CD8-positive, alpha-beta memory T cell (primary cell): ENCODE results near the gene RAD51B. TPM values are rescaled to one million over a fixed set of nuclear protein-coding genes. Genes with fewer than 3 reads are reported as not detected.
A peak's percentile ranks its signal among the peaks of the same experiment; 100 is the strongest.

ENCODE experiments used
- CTCF ChIA-PET: fragments of 350-600 bp; sonication (Branson Sonifier 250); formaldehyde crosslinking; loops from one replicate; lab custom pipeline; 2021; ENCODE audit warnings: antibody characterized with exemption; lab: Charles Lee
- POLR2A ChIA-PET: fragments of 350-600 bp; sonication (Branson Sonifier 250); formaldehyde crosslinking; loops from one replicate; lab custom pipeline; 2021; ENCODE audit warnings: antibody characterized with exemption; lab: Charles Lee
- DNase-seq, 5 donors: peaks; one replicate each; pipeline versions ENCODE4 v3.0.0 to v3.0.0-alpha.2; 2020 to 2022; ENCODE audit warnings: mixed read lengths in 1 of 5
- H3K27ac ChIP-seq: one replicate; pipeline ENCODE4 v1.7.0; 2013; ENCODE audit warnings: low read depth, mild to moderate bottlenecking, low read length, moderate library complexity
- H3K27me3 ChIP-seq: 2 replicates; pipeline ENCODE4 v1.7.0; 2013; ENCODE audit warnings: low read length, mild to moderate bottlenecking; ENCODE audit not compliant: insufficient read depth, poor library complexity, severe bottlenecking
- H3K36me3 ChIP-seq: 2 replicates; pipeline ENCODE4 v1.7.0; 2013; ENCODE audit warnings: mild to moderate bottlenecking, low read length, moderate library complexity; ENCODE audit not compliant: insufficient read depth
- H3K4me1 ChIP-seq: 2 replicates; pipeline ENCODE4 v1.7.0; 2013; ENCODE audit warnings: mild to moderate bottlenecking, low read length, moderate library complexity; ENCODE audit not compliant: insufficient read depth
- H3K4me3 ChIP-seq: 2 replicates; pipeline ENCODE4 v1.7.0; 2013; ENCODE audit warnings: mild to moderate bottlenecking, low read length
- H3K9me3 ChIP-seq: 2 replicates; pipeline ENCODE4 v1.7.0; 2013; ENCODE audit warnings: mild to moderate bottlenecking, low read length
- H3K27ac Mint-ChIP-seq, 8 donors: one replicate each; pipeline ENCODE4 v1.8.0; 2020 to 2021; ENCODE audit warnings: mixed read lengths in 8 of 8, mild to moderate bottlenecking in 6 of 8, inconsistent platforms in 3 of 8, moderate library complexity in 3 of 8
- H3K27me3 Mint-ChIP-seq, 2 donors: one replicate each; pipeline ENCODE4 v1.8.0; 2020 to 2021; ENCODE audit warnings: mixed read lengths in 2 of 2, mild to moderate bottlenecking in 1 of 2, moderate library complexity in 1 of 2
- H3K36me3 Mint-ChIP-seq, 3 donors: one replicate each; pipeline ENCODE4 v1.8.0; 2020 to 2021; ENCODE audit warnings: mixed read lengths in 3 of 3, inconsistent platforms in 1 of 3, mild to moderate bottlenecking in 1 of 3
- H3K4me1 Mint-ChIP-seq, 3 donors: one replicate each; pipeline ENCODE4 v1.8.0; 2020 to 2021; ENCODE audit warnings: mixed read lengths in 3 of 3, inconsistent platforms in 1 of 3, mild to moderate bottlenecking in 1 of 3
- H3K4me3 Mint-ChIP-seq, 7 donors: one replicate each; pipeline ENCODE4 v1.8.0; 2020 to 2021; ENCODE audit warnings: mixed read lengths in 7 of 7, mild to moderate bottlenecking in 6 of 7, moderate library complexity in 4 of 7, inconsistent platforms in 2 of 7
- H3K9me3 Mint-ChIP-seq, 5 donors: one replicate each; pipeline ENCODE4 v1.8.0; 2020 to 2022; ENCODE audit warnings: mixed read lengths in 5 of 5, mild to moderate bottlenecking in 3 of 5, moderate library complexity in 2 of 5, inconsistent platforms in 1 of 5
- polyA plus RNA-seq: library from polyadenylated mRNA; unstranded; fragments of 300-500 nt; fragmentation: Illumina TruSeq; gene quantifications from one replicate; pipeline ENCODE4 v1.2.3, GENCODE V29; 2021
- total RNA-seq, 2 experiments: library from RNA; stranded (reverse); gene quantifications; one replicate each; pipeline ENCODE4 v1.2.3, GENCODE V29; 2021

The RAD51B gene
- total and polyA plus RNA-seq, 3 experiments from 2014 or later: 15.7 to 22.9 (median 17.4) TPM

- H3K4me1 ChIP-seq: peaks cover 20% of the 10 kb centered on the region
- no peaks in the 10 kb centered on the region for H3K9me3 ChIP-seq
- H3K36me3 Mint-ChIP-seq: no peaks in the 10 kb centered on the region
- ChIA-PET CTCF (no interaction called here), POLR2A (interaction anchor here (0.6 kb wide), 1 partner anchor 421 kb away, joined by 4 read pairs; no protein-coding TSS in a partner anchor)
- no peaks in the 10 kb centered on the region for H3K27me3 ChIP-seq
- H3K4me1 Mint-ChIP-seq: peaks cover 29 to 50% (median 48%) of the 10 kb centered on the region in 3 donors
- no peak overlapping the region for H3K27ac ChIP-seq
- peak overlapping the region in 1 of 8 donors; percentile 47 for H3K27ac Mint-ChIP-seq
- no peak overlapping the region for H3K4me3 Mint-ChIP-seq
- peaks cover 0 to 2% (median 0%) of the 10 kb centered on the region in 5 donors for H3K9me3 Mint-ChIP-seq
- H3K27me3 Mint-ChIP-seq: peaks cover 0 to 2% of the 10 kb centered on the region in 2 donors
- H3K36me3 ChIP-seq: no peaks in the 10 kb centered on the region
- no peak overlapping the region for H3K4me3 ChIP-seq
- DNase-seq: no peak
Observed at GRCh38 chr14:68370057-68370360, 550.4 kb downstream of the RAD51B start.

- Mint-ChIP-seq H3K4me3 (no peak overlapping the region), H3K27me3 (peaks cover 0 to 2% of the 10 kb centered on the region in 2 donors), H3K27ac (no peak overlapping the region), H3K4me1 (peaks cover 46 to 69% (median 67%) of the 10 kb centered on the region in 3 donors), H3K36me3 (peaks cover 0 to 2% (median 0%) of the 10 kb centered on the region in 3 donors), H3K9me3 (peaks cover 0 to under 1% (median 0%) of the 10 kb centered on the region in 5 donors)
- CTCF ChIA-PET: no interaction called here
- Histone ChIP-seq H3K27ac (no peak overlapping the region), H3K4me3 (no peak overlapping the region), H3K9me3 (no peaks in the 10 kb centered on the region), H3K27me3 (no peaks in the 10 kb centered on the region), H3K36me3 (no peaks in the 10 kb centered on the region), H3K4me1 (peaks cover 42% of the 10 kb centered on the region)
- no peak for DNase-seq
- POLR2A ChIA-PET: no interaction called here
Observed at GRCh38 chr14:68372368-68372767, 552.8 kb downstream of the RAD51B start.

GRCh38 chr14:68373124-68373646 is 553.6 kb downstream of the RAD51B start:
- no peak overlapping the region for H3K4me3 ChIP-seq
- peak overlapping the region in 1 of 8 donors; percentile 48 for H3K27ac Mint-ChIP-seq
- no peaks in the 10 kb centered on the region for H3K9me3 Mint-ChIP-seq
- H3K4me3 Mint-ChIP-seq: no peak overlapping the region
- H3K27ac ChIP-seq: no peak overlapping the region
- POLR2A ChIA-PET: no interaction called here
- peaks cover 50% of the 10 kb centered on the region for H3K4me1 ChIP-seq
- H3K27me3 ChIP-seq: no peaks in the 10 kb centered on the region
- CTCF ChIA-PET: no interaction called here
- peaks cover 46 to 72% (median 67%) of the 10 kb centered on the region in 3 donors for H3K4me1 Mint-ChIP-seq
- H3K36me3 Mint-ChIP-seq: peaks cover 0 to 2% (median 0%) of the 10 kb centered on the region in 3 donors
- H3K27me3 Mint-ChIP-seq: peaks cover 0 to 2% of the 10 kb centered on the region in 2 donors
- DNase-seq: no peak
- H3K36me3 ChIP-seq: no peaks in the 10 kb centered on the region
- no peaks in the 10 kb centered on the region for H3K9me3 ChIP-seq

- no peak overlapping the region for H3K4me3 ChIP-seq
- H3K4me1 ChIP-seq: peaks cover 48% of the 10 kb centered on the region
Observed at GRCh38 chr14:68373847-68374444, 554.4 kb downstream of the RAD51B start.

GRCh38 chr14:68374682-68375081 is 555.1 kb downstream of the RAD51B start:
- Histone ChIP-seq H3K4me1 (peaks cover 42% of the 10 kb centered on the region), H3K27ac (no peak overlapping the region), H3K27me3 (no peaks in the 10 kb centered on the region), H3K36me3 (no peaks in the 10 kb centered on the region), H3K9me3 (no peaks in the 10 kb centered on the region), H3K4me3 (no peak overlapping the region)
- DNase-seq: no peak
- Mint-ChIP-seq H3K27me3 (peaks cover 0 to 3% of the 10 kb centered on the region in 2 donors), H3K27ac (no peak overlapping the region), H3K4me1 (peaks cover 41 to 70% (median 63%) of the 10 kb centered on the region in 3 donors), H3K4me3 (no peak overlapping the region), H3K36me3 (peaks cover 0 to 2% (median 0%) of the 10 kb centered on the region in 3 donors), H3K9me3 (no peaks in the 10 kb centered on the region)
- ChIA-PET CTCF (interaction anchor here (1.4 kb wide), 1 partner anchor 31 kb away, joined by 3 read pairs; no protein-coding TSS in a partner anchor), POLR2A (interaction anchor here (0.5 to 0.7 kb wide), 2 partner anchors 289 to 383 kb away, joined by 3 read pairs; no protein-coding TSS in a partner anchor)

More at GRCh38 chr14:68373847-68374444, 554.4 kb downstream of the RAD51B start:
- Histone ChIP-seq H3K9me3 (no peaks in the 10 kb centered on the region), H3K27me3 (no peaks in the 10 kb centered on the region), H3K36me3 (no peaks in the 10 kb centered on the region), H3K27ac (no peak overlapping the region)
- Mint-ChIP-seq H3K4me1 (peaks cover 44 to 72% (median 65%) of the 10 kb centered on the region in 3 donors), H3K27ac (no peak overlapping the region), H3K27me3 (peaks cover 0 to 3% of the 10 kb centered on the region in 2 donors), H3K36me3 (peaks cover 0 to 2% (median 0%) of the 10 kb centered on the region in 3 donors), H3K9me3 (no peaks in the 10 kb centered on the region), H3K4me3 (no peak overlapping the region)
- ChIA-PET CTCF (interaction anchor here (1.4 kb wide), 1 partner anchor 30 kb away, joined by 3 read pairs; no protein-coding TSS in a partner anchor), POLR2A (interaction anchor here (0.7 kb wide), 1 partner anchor 290 kb away, joined by 3 read pairs; no protein-coding TSS in a partner anchor)
- DNase-seq: no peak

GRCh38 chr14:68375376-68375775 is 555.8 kb downstream of the RAD51B start:
- POLR2A ChIA-PET: interaction anchor here (0.5 kb wide), 1 partner anchor 383 kb away, joined by 3 read pairs; no protein-coding TSS in a partner anchor
- peaks cover 0 to 2% (median 0%) of the 10 kb centered on the region in 3 donors for H3K36me3 Mint-ChIP-seq
- peak overlapping the region in 2 of 8 donors; percentile 32 to 65 for H3K27ac Mint-ChIP-seq
- peaks cover 44 to 70% (median 60%) of the 10 kb centered on the region in 3 donors for H3K4me1 Mint-ChIP-seq
- H3K27ac ChIP-seq: no peak overlapping the region
- peaks cover 0 to 3% of the 10 kb centered on the region in 2 donors for H3K27me3 Mint-ChIP-seq
- H3K9me3 Mint-ChIP-seq: no peaks in the 10 kb centered on the region
- no peak overlapping the region for H3K4me3 ChIP-seq
- H3K9me3 ChIP-seq: no peaks in the 10 kb centered on the region
- peaks cover 35% of the 10 kb centered on the region for H3K4me1 ChIP-seq
- H3K27me3 ChIP-seq: no peaks in the 10 kb centered on the region
- DNase-seq: no peak
- CTCF ChIA-PET: interaction anchor here (1.4 kb wide), 1 partner anchor 32 kb away, joined by 3 read pairs; no protein-coding TSS in a partner anchor
- no peak overlapping the region for H3K4me3 Mint-ChIP-seq
- H3K36me3 ChIP-seq: no peaks in the 10 kb centered on the region

- H3K36me3 Mint-ChIP-seq: peaks cover 0 to 2% (median 0%) of the 10 kb centered on the region in 3 donors
- ChIA-PET CTCF (interaction anchor here (1.0 to 1.3 kb wide), 3 partner anchors 15 to 413 kb away, joined by 3 to 5 read pairs (median 3); no protein-coding TSS in a partner anchor), POLR2A (no interaction called here)
- H3K4me3 Mint-ChIP-seq: peak overlapping the region in 2 of 7 donors; percentile 4 to 13
- H3K36me3 ChIP-seq: no peaks in the 10 kb centered on the region
- no peaks in the 10 kb centered on the region for H3K9me3 Mint-ChIP-seq
- no peaks in the 10 kb centered on the region for H3K9me3 ChIP-seq
- H3K27me3 ChIP-seq: no peaks in the 10 kb centered on the region
- no peak overlapping the region for H3K4me3 ChIP-seq
- peak in 1 of 5 donors; percentile 26 for DNase-seq
- H3K27me3 Mint-ChIP-seq: peaks cover 0 to 3% of the 10 kb centered on the region in 2 donors
- H3K4me1 Mint-ChIP-seq: peaks cover 46 to 72% (median 60%) of the 10 kb centered on the region in 3 donors
- H3K27ac ChIP-seq: no peak overlapping the region
- H3K27ac Mint-ChIP-seq: peak overlapping the region in 7 of 8 donors; percentile 12 to 62 (median 41)
- peaks cover 34% of the 10 kb centered on the region for H3K4me1 ChIP-seq
Observed at GRCh38 chr14:68376067-68376779, 556.6 kb downstream of the RAD51B start.
